HepG2 (cell line): Measurements from ENCODE around the gene BCKDHB. TPM values are rescaled to one million over a fixed set of nuclear protein-coding genes. Genes with fewer than 3 reads are reported as not detected.

Source experiments
- ATAC-seq: fragments of 200-7000 bp; cut with Tn5 transposase; 3 replicates; pipeline ENCODE4 v1.9.1; 2020; ENCODE audit warnings: mild to moderate bottlenecking, moderate library complexity
- BruUV-seq: library from RNA; stranded (reverse); fragments of 400-500 nt; replicated peaks from 2 replicates; lab custom pipeline; 2021; lab: Mats Ljungman, UMichigan
- CTCF ChIA-PET: fragments of 300-600 bp; formaldehyde crosslinking; extraction: SDS; loops from one replicate; lab custom pipeline; 2021; ENCODE audit warnings: low total read pairs, inconsistent platforms, low intra/inter-chr PET ratio; lab: Yijun Ruan, JAX
- POLR2A ChIA-PET: fragments of 350-600 bp; sonication (Branson Sonifier 250); formaldehyde crosslinking; loops from one replicate; lab custom pipeline; 2020; ENCODE audit warnings: antibody characterized with exemption, inconsistent platforms; lab: Yijun Ruan, JAX
- DNase-seq: peaks from one replicate; pipeline ENCODE4 v3.0.0-alpha.2; 2015; ENCODE audit warnings: low spot score
- FAIRE-seq: peaks from 3 replicates; lab custom pipeline; 2011; peaks lifted over from hg19 to GRCh38; lab: Jason Lieb, UNC
- H2AFZ ChIP-seq: one replicate; pipeline ENCODE4 v1.6.1; 2011; ENCODE audit warnings: low read length, inconsistent platforms
- H3K27ac ChIP-seq: fragments of 300-600 bp; 3 replicates; pipeline ENCODE4 v1.8.0; 2011; ENCODE audit warnings: mixed run types, mild to moderate bottlenecking, mixed read lengths, low read length, inconsistent platforms; ENCODE audit not compliant: insufficient read depth; ENCODE audit errors: extremely low read length
- H3K27me3 ChIP-seq, 2 experiments: fragments of 200-600 bp in 1 of 2; 2 replicates in 1 of 2; 3 replicates in 1 of 2; pipeline versions ENCODE4 v1.6.0 to v1.8.0; 2011; ENCODE audit warnings: low read length in 2 of 2, mild to moderate bottlenecking in 2 of 2, moderate library complexity in 2 of 2, inconsistent platforms in 1 of 2; ENCODE audit not compliant: insufficient read depth in 2 of 2, control insufficient read depth in 1 of 2
- H3K36me3 ChIP-seq, 2 experiments: fragments of 200-600 bp in 1 of 2; replicated peaks in 1 of 2; 2 replicates in 1 of 2; 3 replicates in 1 of 2; pipeline versions ENCODE4 v1.5.1 to v1.8.0; 2011; ENCODE audit warnings: low read length in 2 of 2, inconsistent platforms in 1 of 2; ENCODE audit not compliant: insufficient read depth in 2 of 2, control insufficient read depth in 1 of 2
- H3K4me1 ChIP-seq: 2 replicates; pipeline ENCODE4 v1.5.1; 2012; ENCODE audit warnings: low read length, inconsistent platforms; ENCODE audit not compliant: insufficient read depth
- H3K4me2 ChIP-seq: 2 replicates; pipeline ENCODE4 v1.6.0; 2011; ENCODE audit warnings: low read depth, low read length, inconsistent platforms
- H3K4me3 ChIP-seq, 3 experiments: fragments of 200-600 bp in 1 of 3; sonication (generic), shearing (Covaris generic) in 1 of 3; replicated peaks in 1 of 3; 2 replicates each; pipeline ENCODE4 v1.5.1; 2011 to 2016; ENCODE audit warnings: low read length in 3 of 3, inconsistent platforms in 2 of 3, low read depth in 2 of 3, mild to moderate bottlenecking in 2 of 3, control low read depth in 1 of 3, mixed read lengths in 1 of 3; ENCODE audit not compliant: insufficient read depth in 1 of 3
- H3K79me2 ChIP-seq: one replicate; pipeline ENCODE4 v1.6.1; 2011; ENCODE audit warnings: low read length, inconsistent platforms; ENCODE audit not compliant: insufficient read depth
- H3K9ac ChIP-seq: 2 replicates; pipeline ENCODE4 v1.6.0; 2011; ENCODE audit warnings: mild to moderate bottlenecking, low read depth, low read length, inconsistent platforms; ENCODE audit not compliant: insufficient read depth
- H3K9me3 ChIP-seq: 2 replicates; pipeline ENCODE4 v1.5.1; 2012; ENCODE audit warnings: mild to moderate bottlenecking, low read length
- H4K20me1 ChIP-seq: 2 replicates; pipeline ENCODE4 v1.6.0; 2011; ENCODE audit warnings: inconsistent platforms, mild to moderate bottlenecking, low read length, moderate library complexity; ENCODE audit not compliant: insufficient read depth
- CBX2 ChIP-seq, 2 experiments: fragments of 200-600 bp in 1 of 2; sonication (generic); formaldehyde crosslinking in 1 of 2; IDR thresholded peaks; 2 replicates each; pipeline versions ENCODE4 v1.7.0 to v1.8.1; 2018 to 2022; ENCODE audit warnings: low read depth in 2 of 2, low read length in 1 of 2, mild to moderate bottlenecking in 1 of 2, missing genetic modification reagents in 1 of 2
- CC2D1A ChIP-seq: sonication (generic); formaldehyde crosslinking; IDR thresholded peaks from 2 replicates; pipeline ENCODE4 v1.8.1; 2023; ENCODE audit warnings: mild to moderate bottlenecking, missing genetic modification reagents
- FOXM1 ChIP-seq: sonication (generic); formaldehyde crosslinking; IDR thresholded peaks from 2 replicates; pipeline ENCODE4 v1.5.0; 2020; ENCODE audit warnings: missing genetic modification reagents
- GFI1 ChIP-seq: sonication (generic); formaldehyde crosslinking; IDR thresholded peaks from 2 replicates; pipeline ENCODE4 v1.5.0; 2020; ENCODE audit warnings: missing genetic modification reagents, mild to moderate bottlenecking, borderline replicate concordance
- KMT2A ChIP-seq: sonication (generic); formaldehyde crosslinking; IDR thresholded peaks from 2 replicates; pipeline ENCODE4 v1.4.0; 2020; ENCODE audit warnings: missing genetic modification reagents
- NFIB ChIP-seq: sonication (generic); formaldehyde crosslinking; IDR thresholded peaks from 2 replicates; pipeline ENCODE4 v1.9.0; 2021; ENCODE audit warnings: missing genetic modification reagents, mild to moderate bottlenecking, borderline replicate concordance
- SOX6 ChIP-seq, 2 experiments: fragments of 450-650 bp in 1 of 2; sonication (generic) in 1 of 2; formaldehyde crosslinking in 1 of 2; IDR thresholded peaks; 2 replicates each; pipeline versions ENCODE4 v1.4.0 to v1.6.1; 2017 to 2020; ENCODE audit warnings: antibody characterized with exemption in 1 of 2, mild to moderate bottlenecking in 1 of 2, missing genetic modification reagents in 1 of 2
- TP53 ChIP-seq: sonication (generic); formaldehyde crosslinking; conservative IDR thresholded peaks from 2 replicates; pipeline ENCODE4 v1.4.0; 2020; ENCODE audit warnings: missing genetic modification reagents
- XBP1 ChIP-seq: sonication (generic); formaldehyde crosslinking; IDR thresholded peaks from 2 replicates; pipeline ENCODE4 v1.5.0; 2020; ENCODE audit warnings: missing genetic modification reagents
- WGBS: methylation state at CpG from one replicate; pipeline ENCODE4 v1.1.6; 2017; ENCODE audit warnings: low lambda C conversion rate; 5-methylcytosine and 5-hydroxymethylcytosine counted together
- in situ Hi-C: cut with HindIII; loops from 2 replicates; pipeline ENCODE4 v1.10.0; 2017; ENCODE audit warnings: low pct_unique_long_range_greater_than_20kb; ENCODE audit not compliant: extremely low pct_ligation_motif_present
- intact Hi-C: fragments of 100-400 bp; cut with micrococcal nuclease; formaldehyde crosslinking; loops from one replicate; pipeline ENCODE4 v1.10.0; 2022; ENCODE audit not compliant: unreplicated experiment
- polyA plus RNA-seq, 8 experiments: library from polyadenylated mRNA; depleted of rRNA in 3 of 8; stranded (reverse) in 7 of 8; unstranded in 1 of 8; fragments of >200 nt; fragmentation: Illumina TruSeq in 4 of 8; extraction: Trizol in 4 of 8; gene quantifications; 2 replicates each; pipeline versions ENCODE4 v1.2.1 to v1.2.3, GENCODE V29; 2011 to 2016; ENCODE audit warnings: low read depth in 4 of 8, missing spikeins in 1 of 8, mixed read lengths in 1 of 8; ENCODE audit not compliant: insufficient read depth in 1 of 8
- total RNA-seq, 5 experiments: library from RNA; depleted of rRNA; stranded (reverse); fragments of >200 nt; fragmentation: Illumina TruSeq; extraction: Trizol; gene quantifications; 2 replicates each; pipeline ENCODE4 v1.2.3, GENCODE V29; 2016; ENCODE audit warnings: low read depth in 1 of 5
- TF ChIP-seq, protein P1 (sequence below): sonication (generic); formaldehyde crosslinking; IDR thresholded peaks from 2 replicates; pipeline ENCODE4 v1.5.1; 2020; ENCODE audit warnings: missing genetic modification reagents, mild to moderate bottlenecking, borderline replicate concordance
- TF ChIP-seq, protein P2 (sequence below), 2 experiments: IDR thresholded peaks; 2 replicates each; pipeline ENCODE4 v1.6.1; 2011 to 2012; ENCODE audit warnings: low read length in 2 of 2, borderline replicate concordance in 1 of 2, low read depth in 1 of 2, mild to moderate bottlenecking in 1 of 2, moderate library complexity in 1 of 2

Gene BCKDHB
- total and polyA plus RNA-seq, 2 of the 13 experiments (the other 11 are each of a cell fraction or from before 2014, with no cell fraction given), result 10.8 to 13.6 TPM

GRCh38 chr6:80302716-80303115 lies 196.2 kb downstream of the BCKDHB start:
- Histone ChIP-seq H3K4me2 (no peak overlapping the region), H3K36me3 (no peaks in the 10 kb centered on the region), H3K27me3 (no peaks in the 10 kb centered on the region), H4K20me1 (no peaks in the 10 kb centered on the region), H3K4me1 (no peaks in the 10 kb centered on the region), H2AFZ (no peak overlapping the region), H3K9ac (no peak overlapping the region), H3K79me2 (no peaks in the 10 kb centered on the region), H3K4me3 (no peak overlapping the region), H3K27ac (no peak overlapping the region), H3K9me3 (no peaks in the 10 kb centered on the region)
- intact Hi-C loops, result no loop called here
- POLR2A ChIA-PET, result no interaction called here
- in situ Hi-C loops, result no loop called here
- no peak for DNase-seq
- BruUV-seq, result no TSS peak
- no peak for FAIRE-seq
- CTCF ChIA-PET, result no interaction called here
- TF ChIP-seq CBX2 (IDR thresholded peaks at IDR 0.05; ENCODE audit: low read depth, low read length) (no peak), CBX2 (CRISPR knock-in tag; IDR thresholded peaks at IDR 0.05; ENCODE audit: low read depth) (no peak), NFIB (no peak), XBP1 (no peak)
- no peak for ATAC-seq

GRCh38 chr6:80304014-80304413 lies 197.5 kb downstream of the BCKDHB start:
- no peak overlapping the region for H3K9ac ChIP-seq
- H3K4me1 ChIP-seq, result no peaks in the 10 kb centered on the region
- H3K4me3 ChIP-seq, result no peak overlapping the region
- H2AFZ ChIP-seq, result no peak overlapping the region
- H3K27ac ChIP-seq, result no peak overlapping the region
- in situ Hi-C loops, result no loop called here
- intact Hi-C loops, result no loop called here
- no peaks in the 10 kb centered on the region for H4K20me1 ChIP-seq
- no peak for FAIRE-seq
- H3K79me2 ChIP-seq, result no peaks in the 10 kb centered on the region
- ChIA-PET POLR2A (no interaction called here), CTCF (no interaction called here)
- no peak for DNase-seq
- H3K27me3 ChIP-seq, result no peaks in the 10 kb centered on the region
- no peaks in the 10 kb centered on the region for H3K9me3 ChIP-seq
- BruUV-seq, result no TSS peak
- 0% methylated on average over 1 of the region's 1 CpG for WGBS
- ATAC-seq, result no peak
- H3K36me3 ChIP-seq, result no peaks in the 10 kb centered on the region
- H3K4me2 ChIP-seq, result no peak overlapping the region
- TF ChIP-seq KMT2A (CRISPR knock-in tag) (no peak), SOX6 (IDR thresholded peaks at IDR 0.05) (no peak), SOX6 (CRISPR knock-in tag; IDR thresholded peaks at IDR 0.05) (no peak), TP53 (CRISPR knock-in tag) (no peak), GFI1 (CRISPR knock-in tag) (no peak), FOXM1 (no peak), CC2D1A (no peak)
- TF ChIP-seq, protein P1, sequence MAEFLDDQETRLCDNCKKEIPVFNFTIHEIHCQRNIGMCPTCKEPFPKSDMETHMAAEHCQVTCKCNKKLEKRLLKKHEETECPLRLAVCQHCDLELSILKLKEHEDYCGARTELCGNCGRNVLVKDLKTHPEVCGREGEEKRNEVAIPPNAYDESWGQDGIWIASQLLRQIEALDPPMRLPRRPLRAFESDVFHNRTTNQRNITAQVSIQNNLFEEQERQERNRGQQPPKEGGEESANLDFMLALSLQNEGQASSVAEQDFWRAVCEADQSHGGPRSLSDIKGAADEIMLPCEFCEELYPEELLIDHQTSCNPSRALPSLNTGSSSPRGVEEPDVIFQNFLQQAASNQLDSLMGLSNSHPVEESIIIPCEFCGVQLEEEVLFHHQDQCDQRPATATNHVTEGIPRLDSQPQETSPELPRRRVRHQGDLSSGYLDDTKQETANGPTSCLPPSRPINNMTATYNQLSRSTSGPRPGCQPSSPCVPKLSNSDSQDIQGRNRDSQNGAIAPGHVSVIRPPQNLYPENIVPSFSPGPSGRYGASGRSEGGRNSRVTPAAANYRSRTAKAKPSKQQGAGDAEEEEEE (CRISPR knock-in tag), result no peak
- TF ChIP-seq, protein P2, sequence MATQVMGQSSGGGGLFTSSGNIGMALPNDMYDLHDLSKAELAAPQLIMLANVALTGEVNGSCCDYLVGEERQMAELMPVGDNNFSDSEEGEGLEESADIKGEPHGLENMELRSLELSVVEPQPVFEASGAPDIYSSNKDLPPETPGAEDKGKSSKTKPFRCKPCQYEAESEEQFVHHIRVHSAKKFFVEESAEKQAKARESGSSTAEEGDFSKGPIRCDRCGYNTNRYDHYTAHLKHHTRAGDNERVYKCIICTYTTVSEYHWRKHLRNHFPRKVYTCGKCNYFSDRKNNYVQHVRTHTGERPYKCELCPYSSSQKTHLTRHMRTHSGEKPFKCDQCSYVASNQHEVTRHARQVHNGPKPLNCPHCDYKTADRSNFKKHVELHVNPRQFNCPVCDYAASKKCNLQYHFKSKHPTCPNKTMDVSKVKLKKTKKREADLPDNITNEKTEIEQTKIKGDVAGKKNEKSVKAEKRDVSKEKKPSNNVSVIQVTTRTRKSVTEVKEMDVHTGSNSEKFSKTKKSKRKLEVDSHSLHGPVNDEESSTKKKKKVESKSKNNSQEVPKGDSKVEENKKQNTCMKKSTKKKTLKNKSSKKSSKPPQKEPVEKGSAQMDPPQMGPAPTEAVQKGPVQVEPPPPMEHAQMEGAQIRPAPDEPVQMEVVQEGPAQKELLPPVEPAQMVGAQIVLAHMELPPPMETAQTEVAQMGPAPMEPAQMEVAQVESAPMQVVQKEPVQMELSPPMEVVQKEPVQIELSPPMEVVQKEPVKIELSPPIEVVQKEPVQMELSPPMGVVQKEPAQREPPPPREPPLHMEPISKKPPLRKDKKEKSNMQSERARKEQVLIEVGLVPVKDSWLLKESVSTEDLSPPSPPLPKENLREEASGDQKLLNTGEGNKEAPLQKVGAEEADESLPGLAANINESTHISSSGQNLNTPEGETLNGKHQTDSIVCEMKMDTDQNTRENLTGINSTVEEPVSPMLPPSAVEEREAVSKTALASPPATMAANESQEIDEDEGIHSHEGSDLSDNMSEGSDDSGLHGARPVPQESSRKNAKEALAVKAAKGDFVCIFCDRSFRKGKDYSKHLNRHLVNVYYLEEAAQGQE (IDR thresholded peaks at IDR 0.05; ENCODE audit: borderline replicate concordance in 1 of 2, low read depth in 1 of 2, low read length in 2 of 2), result no peak
